Activated naive CD4-positive, alpha-beta T cell treated with anti-CD3 and anti-CD28 coated beads for 36 hours (primary cell): ENCODE results near the gene GRK5. TPM values are rescaled to one million over a fixed set of nuclear protein-coding genes. Genes with fewer than 3 reads are reported as not detected.
A peak's percentile ranks its signal among the peaks of the same experiment; 100 is the strongest.
"Not testable (repeated sequence)": the region's sequence is repeated elsewhere in the genome, so short reads cannot be mapped to it uniquely, and the experiment has no call there.

Source experiments
- CTCF ChIA-PET: fragments of 350-600 bp; sonication (Branson Sonifier 250); formaldehyde crosslinking; loops from one replicate; lab custom pipeline; 2021; ENCODE audit warnings: antibody characterized with exemption; lab: Charles Lee
- DNase-seq: peaks from one replicate; pipeline ENCODE4 v3.0.0-alpha.2; 2020
- H3K27ac Mint-ChIP-seq: one replicate; pipeline ENCODE4 v1.8.0; 2021; ENCODE audit warnings: mild to moderate bottlenecking, mixed read lengths
- H3K27me3 Mint-ChIP-seq: one replicate; pipeline ENCODE4 v1.8.0; 2021; ENCODE audit warnings: low read depth, mixed read lengths
- H3K36me3 Mint-ChIP-seq: one replicate; pipeline ENCODE4 v1.8.0; 2021; ENCODE audit warnings: low read depth, mixed read lengths
- H3K4me1 Mint-ChIP-seq: one replicate; pipeline ENCODE4 v1.8.0; 2021; ENCODE audit warnings: low read depth, mixed read lengths
- H3K4me3 Mint-ChIP-seq: one replicate; pipeline ENCODE4 v1.8.0; 2021; ENCODE audit warnings: mild to moderate bottlenecking, moderate library complexity, mixed read lengths
- H3K9me3 Mint-ChIP-seq: one replicate; pipeline ENCODE4 v1.8.0; 2021; ENCODE audit warnings: mixed read lengths
- intact Hi-C: fragments of 100-400 bp; cut with micrococcal nuclease; formaldehyde crosslinking; loops from one replicate; pipeline ENCODE4 v1.15.1; 2023
- total RNA-seq, 2 experiments: library from RNA; stranded (reverse); gene quantifications; one replicate each; pipeline ENCODE4 v1.2.3, GENCODE V29; 2021

The GRK5 gene
- total RNA-seq, 2 experiments from 2014 or later, result 27.1 to 29.7 TPM

- Mint-ChIP-seq H3K36me3 (no peaks in the 10 kb centered on the region), H3K4me3 (no peak overlapping the region), H3K27ac (peak overlapping the region; percentile 88), H3K4me1 (peaks cover 55% of the 10 kb centered on the region), H3K9me3 (no peaks in the 10 kb centered on the region), H3K27me3 (no peaks in the 10 kb centered on the region)
- CTCF ChIA-PET, result interaction anchor here (1.4 kb wide), 1 partner anchor 48 kb away, joined by 4 read pairs; no protein-coding TSS in a partner anchor
- intact Hi-C loops, result loop anchor here (1.0 kb wide), 5 partner anchors 15 to 61 kb away; no protein-coding TSS in a partner anchor
- no peak for DNase-seq
These were observed 47.0 kb downstream of the GRK5 start for GRCh38 chr10:119254335-119254734.

GRCh38 chr10:119256030-119256429 lies 48.7 kb downstream of the GRK5 start:
- CTCF ChIA-PET, result no interaction called here
- Mint-ChIP-seq H3K9me3 (no peaks in the 10 kb centered on the region), H3K4me1 (peaks cover 43% of the 10 kb centered on the region), H3K27ac (no peak overlapping the region), H3K36me3 (no peaks in the 10 kb centered on the region), H3K4me3 (no peak overlapping the region), H3K27me3 (no peaks in the 10 kb centered on the region)
- intact Hi-C loops, result no loop called here
- DNase-seq, result no peak

- Mint-ChIP-seq H3K27ac (no peak overlapping the region), H3K9me3 (peaks cover 3% of the 10 kb centered on the region), H3K4me1 (peaks cover 38% of the 10 kb centered on the region), H3K27me3 (no peaks in the 10 kb centered on the region), H3K36me3 (peaks cover 2% of the 10 kb centered on the region), H3K4me3 (no peak overlapping the region)
- CTCF ChIA-PET, result no interaction called here
- no peak for DNase-seq
- intact Hi-C loops, result no loop called here
These were observed 49.5 kb downstream of the GRK5 start for GRCh38 chr10:119256897-119257296.

- Mint-ChIP-seq H3K4me1 (peaks cover 33% of the 10 kb centered on the region), H3K9me3 (peaks cover 3% of the 10 kb centered on the region), H3K4me3 (no peak overlapping the region), H3K36me3 (peaks cover 4% of the 10 kb centered on the region), H3K27me3 (no peaks in the 10 kb centered on the region), H3K27ac (no peak overlapping the region)
- CTCF ChIA-PET, result no interaction called here
- intact Hi-C loops, result no loop called here
- DNase-seq, result no peak
These were observed 50.6 kb downstream of the GRK5 start for GRCh38 chr10:119257899-119258419.

- intact Hi-C loops, result no loop called here
- peaks cover 20% of the 10 kb centered on the region for H3K4me1 Mint-ChIP-seq
- CTCF ChIA-PET, result interaction anchor here (0.6 to 0.7 kb wide), 5 partner anchors 26 to 646 kb away, joined by 3 to 7 read pairs (median 4); no protein-coding TSS in a partner anchor
- H3K36me3 Mint-ChIP-seq, result peaks cover 4% of the 10 kb centered on the region
- no peak for DNase-seq
- H3K27ac Mint-ChIP-seq, result no peak overlapping the region
- H3K9me3 Mint-ChIP-seq, result peaks cover 3% of the 10 kb centered on the region
- no peaks in the 10 kb centered on the region for H3K27me3 Mint-ChIP-seq
- H3K4me3 Mint-ChIP-seq, result no peak overlapping the region
These were observed 52.0 kb downstream of the GRK5 start for GRCh38 chr10:119259345-119259744.

GRCh38 chr10:119261016-119261415 lies 53.6 kb downstream of the GRK5 start:
- H3K36me3 Mint-ChIP-seq, H3K27ac Mint-ChIP-seq, H3K4me3 Mint-ChIP-seq, CTCF ChIA-PET, DNase-seq, H3K9me3 Mint-ChIP-seq, H3K27me3 Mint-ChIP-seq, intact Hi-C loops: not testable (repeated sequence)
- H3K4me1 Mint-ChIP-seq, result peaks cover 13% of the 10 kb centered on the region

- CTCF ChIA-PET, result interaction anchor here (1.1 kb wide), 1 partner anchor 24 kb away, joined by 3 read pairs; no protein-coding TSS in a partner anchor
These were observed 56.7 kb downstream of the GRK5 start for GRCh38 chr10:119263951-119264617.

GRCh38 chr10:119265691-119266090 lies 58.3 kb downstream of the GRK5 start:
- CTCF ChIA-PET, result no interaction called here
- intact Hi-C loops, result no loop called here

More at GRCh38 chr10:119263951-119264617, 56.7 kb downstream of the GRK5 start:
- peaks cover 3% of the 10 kb centered on the region for H3K9me3 Mint-ChIP-seq
- H3K36me3 Mint-ChIP-seq, result peaks cover 5% of the 10 kb centered on the region
- no peaks in the 10 kb centered on the region for H3K27me3 Mint-ChIP-seq
- no peak overlapping the region for H3K4me3 Mint-ChIP-seq
- DNase-seq, result no peak
- H3K4me1 Mint-ChIP-seq, result peaks cover 20% of the 10 kb centered on the region
- intact Hi-C loops, result no loop called here
- H3K27ac Mint-ChIP-seq, result no peak overlapping the region

GRCh38 chr10:119267384-119267783 lies 60.0 kb downstream of the GRK5 start:
- no peak overlapping the region for H3K27ac Mint-ChIP-seq
- H3K4me3 Mint-ChIP-seq, result no peak overlapping the region
- peaks cover 4% of the 10 kb centered on the region for H3K36me3 Mint-ChIP-seq
- CTCF ChIA-PET, result interaction anchor here (1.5 kb wide), 1 partner anchor 58 kb away, joined by 4 read pairs; no protein-coding TSS in a partner anchor
- peaks cover 50% of the 10 kb centered on the region for H3K4me1 Mint-ChIP-seq
- H3K9me3 Mint-ChIP-seq, result no peaks in the 10 kb centered on the region
- no peaks in the 10 kb centered on the region for H3K27me3 Mint-ChIP-seq
- intact Hi-C loops, result no loop called here
- DNase-seq, result no peak

More at GRCh38 chr10:119265691-119266090, 58.3 kb downstream of the GRK5 start:
- peaks cover 35% of the 10 kb centered on the region for H3K4me1 Mint-ChIP-seq
- no peak overlapping the region for H3K27ac Mint-ChIP-seq
- H3K27me3 Mint-ChIP-seq, result no peaks in the 10 kb centered on the region
- DNase-seq, result no peak
- H3K9me3 Mint-ChIP-seq, result peaks cover 3% of the 10 kb centered on the region
- H3K4me3 Mint-ChIP-seq, result no peak overlapping the region
- H3K36me3 Mint-ChIP-seq, result peaks cover 8% of the 10 kb centered on the region

GRCh38 chr10:119268428-119268827 lies 61.1 kb downstream of the GRK5 start:
- Mint-ChIP-seq H3K27ac (peak overlapping the region; percentile 93), H3K27me3 (no peaks in the 10 kb centered on the region), H3K9me3 (no peaks in the 10 kb centered on the region), H3K4me1 (peaks cover 52% of the 10 kb centered on the region), H3K4me3 (no peak overlapping the region), H3K36me3 (peaks cover 4% of the 10 kb centered on the region)
- no peak for DNase-seq
- CTCF ChIA-PET, result interaction anchor here (0.6 to 1.9 kb wide), 3 partner anchors 58 to 69 kb away, joined by 3 to 6 read pairs (median 4); no protein-coding TSS in a partner anchor
- intact Hi-C loops, result no loop called here

- Mint-ChIP-seq H3K9me3 (no peaks in the 10 kb centered on the region), H3K27me3 (no peaks in the 10 kb centered on the region), H3K36me3 (peaks cover 4% of the 10 kb centered on the region), H3K27ac (peak overlapping the region; percentile 93), H3K4me1 (peaks cover 52% of the 10 kb centered on the region), H3K4me3 (peak overlapping the region; percentile 39)
- intact Hi-C loops, result loop anchor here (1.0 kb wide), 7 partner anchors 15 to 61 kb away; no protein-coding TSS in a partner anchor
- CTCF ChIA-PET, result interaction anchor here (1.6 to 1.9 kb wide), 2 partner anchors 59 to 63 kb away, joined by 4 to 6 read pairs; no protein-coding TSS in a partner anchor
- DNase-seq, result peak; percentile 89
These were observed 61.6 kb downstream of the GRK5 start for GRCh38 chr10:119268871-119269506.

GRCh38 chr10:119269737-119270136 lies 62.4 kb downstream of the GRK5 start:
- Mint-ChIP-seq H3K4me3 (peak overlapping the region; percentile 39), H3K4me1 (peaks cover 57% of the 10 kb centered on the region), H3K36me3 (peaks cover 4% of the 10 kb centered on the region), H3K27me3 (no peaks in the 10 kb centered on the region), H3K27ac (peak overlapping the region; percentile 93), H3K9me3 (no peaks in the 10 kb centered on the region)
- CTCF ChIA-PET, result interaction anchor here (1.6 to 1.9 kb wide), 2 partner anchors 59 to 63 kb away, joined by 4 to 6 read pairs; no protein-coding TSS in a partner anchor
- DNase-seq, result no peak
- intact Hi-C loops, result loop anchor here (1.0 kb wide), 7 partner anchors 15 to 61 kb away; no protein-coding TSS in a partner anchor
